Esophagus squamous epithelium (tissue), 4 donors: Measurements from ENCODE around the gene GRIK4.

Source experiments
- CTCF ChIP-seq, 6 experiments: fragments of 450-650 bp in 4 of 6; fragments of 200-600 bp in 2 of 6; sonication (generic) in 2 of 6; IDR thresholded peaks; one replicate each; pipeline ENCODE4 v1.5.1; 2016 to 2019; ENCODE audit warnings: antibody characterized with exemption in 6 of 6, mild to moderate bottlenecking in 4 of 6, moderate library complexity in 4 of 6
- POLR2A ChIP-seq, 4 donors: fragments of 450-650 bp; IDR thresholded peaks; one replicate each; pipeline ENCODE4 v1.6.1; 2017; ENCODE audit warnings: antibody characterized with exemption in 4 of 4, mild to moderate bottlenecking in 4 of 4, moderate library complexity in 3 of 4

GRCh38 chr11:120923866-120924508 lies 412.4 kb downstream of the GRIK4 start:
- TF ChIP-seq CTCF (IDR thresholded peaks at IDR 0.05) (no peak), POLR2A (IDR thresholded peaks at IDR 0.05) (no peak)
